Cerebellar nuclear complex (tissue), 1 donor: ENCODE measurements around the gene RAB7B.

Experiments
- DNase-seq, 2 experiments: peaks; one replicate each; lab custom pipeline; 2025; lab: John Stamatoyannopoulos, UW

The RAB7B gene

DNA sequence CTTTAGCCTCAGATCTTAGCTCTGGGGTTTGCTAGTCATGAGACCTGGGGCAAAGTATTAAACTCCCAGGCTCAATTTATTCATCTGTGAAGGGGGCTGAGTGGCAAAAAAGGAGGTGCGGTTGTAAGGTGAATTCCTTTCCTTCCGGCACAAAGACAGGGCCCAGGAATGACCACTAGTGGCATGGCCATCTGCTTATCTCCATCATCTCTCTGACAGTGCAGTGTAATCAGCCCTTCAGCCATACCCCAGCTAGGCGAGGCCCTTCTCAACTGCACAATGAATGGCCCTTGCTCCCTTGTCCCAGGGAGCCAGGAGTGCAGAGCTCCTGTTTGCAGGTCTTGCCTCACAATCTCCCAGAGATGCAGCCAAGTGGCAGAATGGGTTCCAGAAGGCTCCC lies 54.3 kb downstream of the RAB7B start:
- DNase-seq, result no peak

DNA sequence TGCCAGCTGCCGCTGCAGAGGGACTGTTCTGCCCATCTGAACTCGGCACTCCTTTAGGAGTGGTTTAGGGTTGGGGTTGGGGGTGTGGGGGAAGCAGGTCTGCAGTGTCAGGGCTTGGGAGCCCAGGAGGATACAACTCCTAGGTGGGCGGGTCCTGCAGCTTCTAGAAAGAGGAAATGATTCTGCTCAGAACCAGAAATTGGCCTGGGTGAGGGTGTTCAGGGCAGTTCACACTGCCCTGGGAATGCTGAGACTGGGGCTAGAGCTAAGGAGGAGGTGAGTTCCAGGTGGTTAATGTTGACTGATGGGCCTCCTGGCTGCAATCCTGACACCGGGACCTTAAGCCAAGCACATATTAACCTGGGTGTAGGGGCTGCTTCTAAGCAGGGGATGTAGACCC lies 55.2 kb downstream of the RAB7B start:
- no peak for DNase-seq

DNA sequence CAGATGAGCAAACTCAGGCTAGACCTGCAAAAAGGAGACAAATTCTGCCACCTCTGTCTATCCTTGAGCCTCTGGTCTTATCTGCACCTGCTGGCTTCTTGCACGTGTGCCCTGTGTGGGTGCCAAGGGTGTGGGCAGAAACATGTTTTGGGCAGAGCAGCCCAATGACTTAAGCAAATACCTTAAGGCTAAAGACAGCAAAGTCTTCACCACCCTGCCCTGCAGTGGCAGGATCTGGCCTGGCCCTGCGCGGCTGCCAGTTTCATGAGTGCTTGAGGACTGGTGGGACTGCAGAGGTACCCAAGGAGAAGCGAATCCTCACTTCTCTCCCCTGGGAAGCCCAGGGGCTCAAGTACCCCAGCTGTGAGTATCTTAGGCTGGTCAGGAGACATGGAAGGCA lies 56.2 kb downstream of the RAB7B start:
- DNase-seq, result no peak

DNA sequence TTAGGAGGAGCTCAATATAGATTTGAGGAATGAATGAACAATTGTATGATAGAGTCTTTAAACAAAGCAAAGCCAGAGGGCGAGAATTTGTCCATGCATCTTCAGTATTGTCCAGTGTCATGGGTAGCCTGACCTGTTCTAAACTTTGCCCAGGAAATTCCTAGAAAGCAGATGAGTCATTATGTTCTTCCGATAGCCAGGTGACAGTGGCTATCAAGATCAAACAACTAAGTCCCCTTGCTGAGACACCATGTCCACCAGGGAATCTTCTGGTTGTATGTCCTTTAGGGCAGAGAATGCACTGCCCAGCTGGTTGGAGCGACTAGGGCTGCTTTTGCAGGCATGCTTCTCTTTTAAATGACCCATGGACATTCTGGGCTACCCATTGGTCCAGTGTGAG lies 58.1 kb downstream of the RAB7B start:
- DNase-seq, result no peak

DNA sequence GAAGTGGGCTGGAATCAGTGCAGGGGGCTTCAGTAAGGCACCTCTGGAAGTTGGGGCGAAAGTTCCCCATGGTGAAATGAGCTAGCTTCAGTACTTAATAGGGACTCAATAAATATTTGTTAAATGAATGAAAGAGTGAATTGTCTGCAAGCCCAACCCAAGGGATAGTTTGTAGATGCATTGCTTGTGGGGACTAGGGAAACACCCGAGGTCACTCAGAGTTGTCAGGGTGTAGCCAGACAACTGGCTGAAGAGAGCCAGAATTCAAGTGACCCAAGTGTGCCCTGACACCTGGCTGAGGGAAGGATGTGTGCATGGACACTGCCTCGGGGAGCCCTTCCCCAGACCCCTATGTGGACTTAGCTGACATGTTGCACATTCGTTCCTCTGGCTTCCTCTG lies 58.7 kb downstream of the RAB7B start:
- no peak for DNase-seq

DNA sequence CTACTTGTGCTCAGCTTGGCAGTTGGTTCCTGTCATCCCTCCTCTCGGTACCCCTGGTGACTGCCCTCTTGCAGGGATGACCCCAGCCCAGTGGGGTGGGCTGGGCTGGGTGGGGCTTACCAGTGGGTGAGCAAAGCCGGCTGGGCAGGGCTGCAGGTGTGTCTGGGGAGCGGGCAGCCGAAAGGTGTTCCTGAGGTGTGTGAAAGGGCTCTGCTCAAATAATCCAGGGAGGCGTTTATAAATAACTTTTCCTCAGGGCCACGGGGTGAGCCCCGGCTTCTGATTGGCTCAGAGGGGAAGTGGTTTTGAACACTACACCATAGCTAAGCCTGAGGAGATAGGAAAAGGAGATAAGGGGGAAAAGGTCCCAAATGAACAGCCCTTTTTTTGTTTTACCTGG lies 60.0 kb downstream of the RAB7B start, which contains the start of gene SLC26A9:
TSS of gene SLC26A9 (minus strand) at position 212 of the 400 bp plus-strand sequence. CDS start 7,636 bp downstream, outside the sequence.
- DNase-seq, result no peak

DNA sequence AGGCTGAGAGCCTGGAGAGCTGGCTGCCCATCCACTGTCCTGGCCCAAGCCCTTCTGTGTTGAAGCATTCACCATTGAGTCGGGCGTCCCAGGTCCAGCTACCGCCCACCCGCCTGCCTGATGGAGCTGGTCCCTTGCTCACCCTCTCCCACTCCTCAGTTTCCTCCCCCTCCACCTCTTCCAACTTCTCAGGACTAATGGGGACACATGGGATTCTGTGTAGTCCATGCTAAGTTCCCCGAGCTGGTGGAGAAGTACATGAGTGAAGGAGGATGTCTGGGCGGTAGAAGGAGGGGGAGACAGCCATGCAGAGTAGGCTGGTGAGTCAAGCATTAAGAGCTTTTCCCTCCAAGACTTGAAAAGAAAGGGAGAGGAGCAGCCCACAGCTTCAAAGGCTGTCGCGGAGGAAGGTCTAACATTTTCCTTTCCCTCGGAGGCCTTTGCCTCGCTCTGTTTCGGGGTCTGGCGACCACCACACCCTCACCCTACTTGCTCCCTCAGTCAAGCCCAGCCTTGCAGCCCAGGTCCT lies 60.5 kb downstream of the RAB7B start:
- DNase-seq, result no peak

DNA sequence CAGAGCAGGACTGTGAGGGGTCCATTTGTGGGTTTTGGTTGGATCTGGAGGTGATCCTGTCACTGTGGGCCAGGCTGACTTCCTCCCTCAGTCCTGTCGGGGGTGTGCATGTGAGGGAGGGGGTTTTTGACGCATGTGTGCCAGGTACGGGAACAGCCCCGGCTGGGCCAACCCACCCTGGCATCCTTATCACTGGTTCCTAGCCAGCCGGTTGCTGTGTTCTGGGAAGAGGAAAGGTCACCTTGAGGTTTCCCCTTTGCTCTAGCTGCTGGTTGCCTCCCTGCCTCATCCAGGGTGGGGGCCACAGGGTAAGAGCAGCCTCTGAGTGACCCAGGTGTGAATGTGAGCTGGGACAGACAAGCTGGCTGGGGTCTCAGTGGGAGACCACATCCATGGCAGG lies 62.5 kb downstream of the RAB7B start:
- DNase-seq, result no peak

DNA sequence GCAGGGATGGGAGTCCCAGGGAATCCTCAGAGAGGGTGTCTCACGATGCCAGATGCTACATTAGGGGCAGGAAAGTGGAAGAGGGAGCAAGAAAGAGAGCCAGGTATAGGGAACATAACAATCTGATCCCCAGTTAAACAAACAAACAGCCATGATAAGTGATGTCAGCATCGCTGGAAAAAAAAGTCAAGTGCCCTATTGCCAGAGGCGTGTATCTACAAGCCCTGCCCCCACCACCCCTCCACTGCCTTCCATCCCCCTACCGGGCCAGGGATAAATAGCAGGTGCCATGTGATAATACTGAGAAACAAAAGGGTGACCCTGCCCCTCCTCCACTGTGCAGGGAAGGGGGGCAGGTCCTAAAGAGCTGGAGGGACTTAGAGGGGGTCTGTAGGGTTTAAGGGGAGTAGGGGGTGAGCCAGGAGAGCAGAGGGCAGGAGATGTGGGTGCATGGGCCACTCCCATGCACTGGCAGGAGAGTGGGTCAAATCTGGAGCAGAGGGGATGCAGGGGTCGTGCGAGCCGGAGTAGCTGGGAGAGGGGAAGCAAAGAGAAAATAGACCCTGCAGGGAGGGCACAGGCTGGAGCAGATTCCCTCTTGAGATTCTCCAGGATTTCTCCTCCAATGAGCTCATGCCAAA lies 63.4 kb downstream of the RAB7B start:
- no peak for DNase-seq

DNA sequence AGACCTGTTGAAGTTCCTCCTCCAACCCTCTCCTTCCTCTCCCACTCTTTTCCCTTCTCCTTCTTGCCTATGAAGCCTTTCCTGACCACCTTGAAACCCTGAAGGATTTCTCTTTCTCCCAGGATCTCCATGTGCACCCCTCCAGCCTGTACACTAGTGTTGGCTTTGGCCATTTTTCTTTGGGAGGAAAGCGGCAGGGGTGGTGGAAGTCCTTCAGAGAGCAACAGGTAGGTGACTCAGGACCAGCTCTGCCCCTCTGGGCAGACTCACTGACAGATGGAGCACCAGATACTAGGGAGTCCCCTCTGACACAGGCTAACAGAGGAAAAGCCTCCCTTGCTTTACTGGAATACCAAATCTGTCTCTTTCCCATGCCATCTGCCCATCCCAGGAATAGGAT lies 64.5 kb downstream of the RAB7B start:
- DNase-seq, result no peak

DNA sequence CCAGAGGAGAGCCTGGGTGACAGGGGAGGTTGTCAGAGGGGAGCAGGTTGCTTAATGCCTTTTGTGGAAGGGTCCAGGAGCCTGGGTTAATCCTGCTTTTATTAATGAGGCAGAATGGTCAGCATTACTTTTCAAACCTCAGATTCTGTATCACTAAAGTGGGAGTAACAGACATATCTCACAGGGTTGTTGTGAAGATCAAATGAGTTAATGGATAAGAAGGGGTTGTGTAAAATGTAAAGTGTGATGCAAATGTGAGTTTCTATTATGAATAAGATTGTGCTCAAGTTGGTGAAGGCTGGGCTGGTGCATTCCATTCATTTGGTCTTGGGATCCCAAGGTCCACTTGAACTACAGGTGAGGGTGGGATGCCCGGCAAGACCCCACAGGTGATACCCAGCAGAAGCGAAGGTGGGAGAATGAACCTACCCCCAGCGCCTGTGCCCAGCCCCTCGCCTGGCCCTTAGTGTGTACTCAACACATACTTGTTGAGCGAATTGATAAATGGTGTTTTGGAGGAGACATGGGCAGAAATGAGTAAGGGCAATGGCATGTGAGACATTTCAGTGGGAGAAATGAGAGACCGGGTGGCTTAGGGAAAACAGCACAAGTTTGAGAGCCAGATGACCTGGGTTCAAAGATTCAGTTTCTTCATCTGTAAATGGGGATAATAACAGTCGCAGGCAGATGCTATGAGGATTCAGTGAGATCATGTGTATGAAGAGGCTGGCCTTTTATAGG lies 66.2 kb downstream of the RAB7B start:
- DNase-seq, result no peak

DNA sequence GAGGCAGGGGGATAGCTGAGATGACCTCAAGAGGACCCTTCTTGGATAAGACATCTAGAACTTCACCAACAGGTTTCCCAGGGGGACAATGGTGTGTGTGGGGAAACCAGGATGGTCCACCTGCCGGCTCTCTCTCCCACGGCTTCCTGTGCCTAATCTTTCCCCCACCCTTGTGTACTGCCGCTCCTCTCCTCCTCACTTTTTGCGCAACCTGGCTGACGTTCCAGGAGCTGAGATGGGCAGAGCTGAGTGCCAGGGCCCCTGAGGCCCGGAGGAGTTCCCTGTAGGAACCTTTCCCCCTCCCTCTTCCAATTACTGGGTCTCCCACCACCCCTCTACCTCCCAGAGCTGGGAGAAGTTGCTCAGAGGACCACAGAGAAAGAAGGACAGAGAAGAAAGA lies 66.9 kb downstream of the RAB7B start:
- no peak for DNase-seq

DNA sequence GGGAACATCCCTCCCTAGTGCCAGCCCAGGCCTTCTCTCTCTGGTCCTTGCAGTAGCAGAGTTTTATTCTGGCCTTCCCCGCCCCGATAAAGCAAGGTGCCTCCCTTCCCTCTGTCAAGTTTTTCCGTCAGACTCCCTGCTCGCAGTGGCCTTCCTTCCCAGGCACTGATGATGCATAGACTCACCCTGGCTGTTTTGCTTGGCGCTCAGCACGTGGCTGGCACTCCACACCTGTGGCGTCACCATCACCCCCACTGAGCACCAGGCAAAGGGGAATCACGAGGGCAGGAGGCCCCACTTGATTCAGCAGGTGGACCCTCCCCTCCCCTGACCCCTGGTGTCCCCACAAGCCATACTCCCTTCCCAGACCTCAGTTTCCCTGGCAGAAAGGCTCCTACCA lies 67.3 kb downstream of the RAB7B start:
- no peak for DNase-seq

DNA sequence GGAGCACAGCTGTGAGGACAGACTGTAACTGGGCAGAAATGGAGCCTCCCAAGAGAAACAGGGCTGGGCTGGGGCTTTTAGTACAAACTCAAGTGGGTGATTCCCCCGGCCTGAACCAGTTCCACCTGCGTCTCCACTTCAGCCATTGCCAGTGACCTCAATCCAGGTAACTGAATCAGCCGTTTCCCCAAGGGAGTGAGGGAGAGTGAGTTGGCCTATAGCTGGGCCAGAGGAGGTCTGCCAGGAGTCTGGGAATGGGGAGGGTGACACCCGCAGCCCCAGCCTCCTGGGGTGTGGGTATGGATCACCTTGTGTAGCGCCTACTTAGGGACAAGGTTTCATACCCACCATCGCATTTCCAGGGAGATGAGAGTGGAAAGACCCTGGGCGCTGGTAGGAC lies 68.4 kb downstream of the RAB7B start:
- no peak for DNase-seq

DNA sequence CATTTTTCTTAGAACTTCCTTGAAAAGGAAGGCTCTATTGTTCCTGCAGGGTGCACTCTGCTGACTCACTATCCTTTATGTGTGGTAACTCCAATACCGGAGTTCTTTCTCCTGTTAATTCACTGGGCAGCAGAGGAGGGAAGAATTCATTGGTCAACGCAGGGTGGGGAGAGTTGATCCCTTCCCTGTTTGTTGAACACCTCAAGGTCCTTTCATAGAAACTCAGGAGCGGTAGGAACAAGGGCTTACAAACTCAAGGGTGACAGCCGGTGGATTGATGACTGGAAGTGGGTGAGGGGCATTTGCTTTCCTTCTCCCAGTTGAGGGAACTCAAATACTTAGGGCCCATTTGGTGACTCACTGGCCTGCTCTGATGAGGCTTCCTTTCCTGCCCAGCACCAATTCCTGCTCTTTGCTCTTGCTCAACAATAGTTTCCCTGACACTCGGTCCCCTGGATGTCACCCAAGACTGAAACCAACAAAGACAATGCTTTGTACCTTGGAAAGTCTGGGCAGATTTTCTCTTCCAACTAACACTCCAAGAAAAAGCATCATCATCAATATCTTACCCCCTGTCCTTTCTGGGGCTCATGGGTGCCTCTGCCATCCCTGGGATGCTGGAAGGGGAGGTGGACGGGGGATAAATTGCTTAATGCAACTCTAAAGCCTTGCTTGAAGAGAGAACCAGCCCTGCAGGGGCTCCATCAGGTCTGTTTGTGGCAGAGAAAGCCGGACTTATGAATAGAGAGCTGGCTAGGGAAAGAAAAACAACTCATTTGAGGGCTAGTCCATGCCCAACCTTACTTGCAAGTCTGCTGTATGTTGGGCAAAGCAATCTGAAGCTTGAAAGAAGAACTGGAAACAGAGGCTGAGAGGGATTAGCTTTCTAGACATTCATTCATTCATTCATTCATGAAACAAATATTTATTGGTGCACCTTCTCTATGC lies 69.2 kb downstream of the RAB7B start:
- no peak for DNase-seq

DNA sequence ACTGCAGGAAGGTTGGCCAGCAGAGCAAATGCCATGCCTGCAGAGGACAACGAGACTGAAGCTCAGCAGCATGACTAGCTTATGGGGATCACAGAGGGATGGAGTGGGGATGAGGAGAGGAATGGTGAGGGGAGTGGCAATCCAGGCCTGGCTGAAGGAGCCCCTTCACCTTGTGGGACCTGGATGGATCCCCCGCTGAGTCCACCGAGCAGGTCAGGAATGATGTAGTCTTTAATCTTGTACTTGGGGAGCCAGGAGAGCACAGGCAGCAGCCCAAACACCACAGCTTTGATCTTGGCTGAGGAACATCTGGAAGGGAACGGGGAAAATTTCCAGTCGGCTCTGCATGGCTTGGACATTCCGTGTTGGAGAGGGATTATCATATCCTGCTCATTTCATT lies 70.4 kb downstream of the RAB7B start:
- no peak for DNase-seq

DNA sequence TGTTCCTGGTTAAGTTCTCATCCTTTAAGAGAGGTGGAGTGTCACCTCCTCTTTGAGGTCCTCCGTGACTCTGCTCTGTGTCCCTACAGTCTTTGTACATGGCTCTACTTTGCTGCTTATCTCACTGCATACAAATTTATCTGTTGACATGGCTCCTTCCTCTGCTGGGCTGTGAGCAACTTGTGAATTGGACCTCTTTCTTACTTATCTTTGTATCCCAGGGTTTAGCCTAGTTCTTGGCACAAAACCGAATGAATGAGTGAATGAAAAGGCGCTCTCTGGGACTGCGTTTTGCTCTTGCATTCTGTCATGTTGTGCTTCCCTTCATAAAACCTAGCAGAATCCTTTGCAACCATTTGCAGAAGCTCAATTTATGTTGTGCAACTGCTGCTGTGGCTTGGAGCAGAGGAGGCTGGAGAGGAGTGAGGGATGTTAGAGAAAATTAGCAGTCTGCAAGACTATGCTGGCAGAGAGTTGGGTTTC lies 72.4 kb downstream of the RAB7B start:
- no peak for DNase-seq

DNA sequence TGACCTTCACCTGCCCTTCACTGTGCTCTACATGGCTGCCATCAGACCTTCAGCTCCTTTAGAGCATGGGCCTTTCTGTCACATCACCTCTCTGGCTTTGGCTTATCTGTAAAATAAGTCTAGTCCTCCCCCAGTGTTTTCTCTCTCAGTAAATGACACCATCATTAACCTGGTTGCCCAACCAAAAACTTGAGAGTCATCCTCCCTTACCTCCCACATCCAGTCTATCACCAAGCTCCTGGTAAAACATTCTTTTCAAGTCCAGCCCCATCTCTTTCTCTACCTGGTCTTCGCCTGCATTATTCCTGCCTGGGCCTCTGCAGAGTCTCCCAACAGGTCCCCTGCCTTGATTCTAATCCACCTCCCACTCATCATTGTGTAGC lies 73.0 kb downstream of the RAB7B start:
- no peak for DNase-seq

DNA sequence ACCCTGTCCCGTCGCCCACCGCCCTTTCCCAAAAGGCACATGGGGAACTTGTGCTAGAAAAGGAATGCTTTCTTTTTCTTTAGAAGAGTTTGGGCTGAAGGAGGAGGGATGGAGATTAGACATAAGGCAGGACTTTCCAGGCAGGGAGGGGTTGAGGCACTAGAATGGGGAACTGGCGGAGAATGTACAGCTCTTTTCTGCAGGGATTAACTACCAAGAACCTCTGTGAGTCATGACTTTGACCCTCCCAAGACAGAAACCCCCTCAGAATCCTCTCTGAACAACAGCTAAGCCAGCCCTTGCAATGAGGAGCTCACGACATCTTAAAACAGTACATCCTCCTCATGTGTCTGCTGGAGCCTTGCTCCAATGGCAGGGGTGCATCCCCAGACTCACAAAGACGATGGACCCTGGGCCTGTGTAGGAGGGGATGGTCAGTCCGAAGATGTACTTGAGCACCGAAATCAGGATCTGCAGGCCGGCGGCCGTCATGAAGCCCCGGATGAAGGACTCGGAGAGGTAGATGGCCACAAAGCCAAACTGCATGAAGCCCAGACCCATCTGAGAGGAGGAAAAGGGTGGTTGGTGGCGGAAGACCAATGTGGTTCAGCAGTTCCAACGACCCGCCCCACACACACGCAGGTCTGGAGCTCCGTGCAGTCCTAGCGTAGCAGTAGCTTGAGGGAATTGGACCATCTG lies 73.5 kb downstream of the RAB7B start:
- no peak for DNase-seq

DNA sequence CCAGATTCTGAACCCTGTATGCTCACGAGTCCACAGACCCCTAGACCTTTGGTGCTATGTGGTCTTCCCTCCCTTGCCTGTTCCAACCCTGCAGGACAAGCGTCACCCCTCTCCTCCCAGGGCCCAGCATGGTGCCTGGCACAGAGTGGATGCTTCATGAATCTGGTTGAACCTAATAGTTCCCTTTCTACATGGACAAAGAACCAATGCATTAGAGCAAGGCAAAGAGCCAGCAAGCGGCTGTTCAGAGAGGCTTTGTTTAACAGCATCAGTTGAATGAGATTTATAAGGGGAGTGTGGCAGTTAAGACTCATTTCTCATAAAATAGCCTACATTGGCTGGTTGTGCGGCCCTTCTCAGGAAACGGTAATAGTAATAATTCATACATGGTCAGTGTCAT lies 74.9 kb downstream of the RAB7B start:
- no peak for DNase-seq

DNA sequence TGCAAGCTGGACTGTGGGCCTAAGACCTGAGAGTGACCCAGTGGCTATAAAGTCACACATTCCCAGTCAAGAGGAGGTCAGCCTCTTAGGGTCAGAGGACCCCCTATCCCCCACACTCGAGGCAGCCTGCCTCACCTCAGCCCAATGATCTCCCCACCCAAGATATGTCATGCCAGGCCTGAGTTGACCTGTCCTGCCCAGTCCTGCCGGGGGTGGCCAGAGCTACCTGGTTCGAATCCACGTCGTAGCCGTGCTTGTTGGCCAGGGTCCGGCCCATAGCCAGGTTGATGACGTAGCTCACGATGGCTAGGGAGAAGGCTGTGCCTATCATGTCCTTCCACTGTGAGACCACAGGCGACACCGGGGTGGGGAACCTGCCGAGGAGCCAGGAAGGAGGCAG lies 75.5 kb downstream of the RAB7B start:
- DNase-seq, result no peak

DNA sequence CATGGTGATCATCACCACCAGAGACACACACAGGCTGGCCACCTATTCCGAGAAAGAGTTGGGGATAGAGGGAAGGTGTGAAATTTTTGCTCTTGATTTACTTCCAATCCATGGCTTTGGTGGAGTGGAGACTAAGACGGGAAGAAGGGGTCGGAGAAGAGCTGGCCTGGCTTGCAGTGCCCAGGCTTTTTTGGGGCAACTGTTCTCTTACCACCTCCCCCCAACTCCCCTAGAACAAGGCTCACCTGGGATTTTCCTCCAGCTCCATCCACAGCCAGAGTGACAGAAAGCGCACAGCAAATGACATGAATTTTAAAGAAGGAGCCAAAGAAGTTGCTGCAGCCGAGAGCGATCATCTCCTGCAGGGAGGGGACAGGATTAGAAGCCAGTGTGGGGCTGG lies 75.9 kb downstream of the RAB7B start:
- DNase-seq, result no peak
